ENCODE data around the gene ZNF366.

- TF ChIP-seq TAF1 (IDR thresholded peaks at IDR 0.05; ENCODE audit: low read depth, low read length) (0 out of 2 replicates have a peak, but pooled peaks have one; percentile 25), POLR2A (IDR thresholded peaks at IDR 0.05; ENCODE audit: low read depth, low read length) (0 out of 2 replicates have a peak, but pooled peaks have one; percentile 37), POLR2AphosphoS5 (IDR thresholded peaks at IDR 0.05; ENCODE audit: low read depth, low read length) (0 out of 2 replicates have a peak, but pooled peaks have one; percentile 42)
Observed at GRCh38 chr5:72508241-72509170, 1.3 kb upstream of the ZNF366 start.
